Mucosa of stomach (tissue), 1 donor: ENCODE results near the gene PITHD1.
A peak's percentile ranks its signal among the peaks of the same experiment; 100 is the strongest.
"Not testable (repeated sequence)": the region's sequence is repeated elsewhere in the genome, so short reads cannot be mapped to it uniquely, and the experiment has no call there.

ENCODE experiments used
- H3K27me3 ChIP-seq: one replicate; pipeline ENCODE4 v1.7.0; 2013; ENCODE audit warnings: mild to moderate bottlenecking, low read length; ENCODE audit not compliant: control insufficient read depth, insufficient read depth
- H3K36me3 ChIP-seq: one replicate; pipeline ENCODE4 v1.7.0; 2013; ENCODE audit warnings: low read length; ENCODE audit not compliant: control insufficient read depth, insufficient read depth
- H3K4me1 ChIP-seq: one replicate; pipeline ENCODE4 v1.7.0; 2013; ENCODE audit warnings: mild to moderate bottlenecking, low read length; ENCODE audit not compliant: control insufficient read depth, insufficient read depth
- H3K4me3 ChIP-seq: one replicate; pipeline ENCODE4 v1.7.0; 2013; ENCODE audit warnings: low read length
- H3K9ac ChIP-seq: one replicate; pipeline ENCODE4 v1.7.0; 2013; ENCODE audit warnings: mild to moderate bottlenecking, low read length, moderate library complexity
- H3K9me3 ChIP-seq: one replicate; pipeline ENCODE4 v1.7.0; 2013; ENCODE audit warnings: mild to moderate bottlenecking, low read length, moderate library complexity; ENCODE audit not compliant: control insufficient read depth
- donor health status: Pancreatic carcinoma.

The PITHD1 gene

GRCh38 chr1:23783141-23783540 is 4.9 kb downstream of the PITHD1 start:
- H3K9me3 ChIP-seq, H3K36me3 ChIP-seq, H3K4me3 ChIP-seq, H3K27me3 ChIP-seq, H3K9ac ChIP-seq: not testable (repeated sequence)
- peaks cover 11% of the 10 kb centered on the region for H3K4me1 ChIP-seq

- peaks cover 8% of the 10 kb centered on the region for H3K36me3 ChIP-seq
- H3K4me1 ChIP-seq = no peaks in the 10 kb centered on the region
- H3K9ac ChIP-seq = no peak overlapping the region
- no peaks in the 10 kb centered on the region for H3K9me3 ChIP-seq
- no peaks in the 10 kb centered on the region for H3K27me3 ChIP-seq
- no peak overlapping the region for H3K4me3 ChIP-seq
Observed at GRCh38 chr1:23784846-23785245, 6.6 kb downstream of the PITHD1 start.

GRCh38 chr1:23787701-23788100 is 9.5 kb downstream of the PITHD1 start:
- H3K9me3 ChIP-seq = no peaks in the 10 kb centered on the region
- H3K36me3 ChIP-seq = peaks cover 8% of the 10 kb centered on the region
- H3K27me3 ChIP-seq = no peaks in the 10 kb centered on the region
- no peak overlapping the region for H3K4me3 ChIP-seq
- H3K9ac ChIP-seq = no peak overlapping the region
- H3K4me1 ChIP-seq = peaks cover 14% of the 10 kb centered on the region

GRCh38 chr1:23788695-23789094 is 10.5 kb downstream of the PITHD1 start:
- H3K9me3 ChIP-seq = no peaks in the 10 kb centered on the region
- no peak overlapping the region for H3K9ac ChIP-seq
- peaks cover 23% of the 10 kb centered on the region for H3K4me1 ChIP-seq
- H3K36me3 ChIP-seq = peaks cover 8% of the 10 kb centered on the region
- H3K27me3 ChIP-seq = no peaks in the 10 kb centered on the region
- no peak overlapping the region for H3K4me3 ChIP-seq

- peaks cover 35% of the 10 kb centered on the region for H3K4me1 ChIP-seq
- no peaks in the 10 kb centered on the region for H3K27me3 ChIP-seq
- peak within 1 kb of the TSS; percentile 77 for H3K9ac ChIP-seq
- H3K9me3 ChIP-seq = no peaks in the 10 kb centered on the region
- peak within 1 kb of the TSS; percentile 85 for H3K4me3 ChIP-seq
- peaks cover 9% of the 10 kb centered on the region for H3K36me3 ChIP-seq
Observed at GRCh38 chr1:23790696-23791515, 12.7 kb downstream of the PITHD1 start, which contains the start of gene LYPLA2. Gene LYPLA2 (plus strand): TSS chr1:23791145. CDS start chr1:23792683, 1,538 bp downstream.

DNA sequence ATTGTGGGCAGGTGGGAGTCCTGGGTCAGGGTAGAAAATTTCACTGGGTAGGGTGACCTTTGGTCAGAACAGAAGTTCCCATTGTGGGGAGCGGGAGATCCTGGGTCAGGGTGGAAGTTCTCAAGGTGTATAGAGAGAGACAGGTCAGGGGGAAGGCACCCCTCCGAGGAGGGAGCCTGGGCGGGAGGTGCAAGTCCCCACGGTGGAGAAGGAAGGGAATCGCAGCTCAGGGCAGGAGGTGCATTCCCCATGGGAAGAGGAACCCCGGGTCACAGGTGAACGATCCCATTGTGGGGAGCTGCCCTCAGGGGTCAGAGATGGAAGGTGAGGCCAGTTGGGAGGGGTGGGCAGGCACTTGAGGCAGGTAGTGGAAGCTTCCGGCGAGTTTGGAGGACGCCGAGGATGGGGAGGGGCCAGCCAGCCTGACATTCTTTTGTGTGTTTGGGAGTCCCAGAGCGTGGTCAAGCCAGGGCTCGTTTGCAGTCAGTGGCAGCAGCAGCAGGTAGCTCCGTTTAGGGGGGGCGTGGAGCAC is 13.4 kb downstream of the PITHD1 start:
- Histone ChIP-seq H3K4me3 (peak overlapping the region; percentile 85), H3K4me1 (peaks cover 41% of the 10 kb centered on the region), H3K27me3 (no peaks in the 10 kb centered on the region), H3K9me3 (no peaks in the 10 kb centered on the region), H3K36me3 (peaks cover 11% of the 10 kb centered on the region), H3K9ac (peak overlapping the region; percentile 77)

DNA sequence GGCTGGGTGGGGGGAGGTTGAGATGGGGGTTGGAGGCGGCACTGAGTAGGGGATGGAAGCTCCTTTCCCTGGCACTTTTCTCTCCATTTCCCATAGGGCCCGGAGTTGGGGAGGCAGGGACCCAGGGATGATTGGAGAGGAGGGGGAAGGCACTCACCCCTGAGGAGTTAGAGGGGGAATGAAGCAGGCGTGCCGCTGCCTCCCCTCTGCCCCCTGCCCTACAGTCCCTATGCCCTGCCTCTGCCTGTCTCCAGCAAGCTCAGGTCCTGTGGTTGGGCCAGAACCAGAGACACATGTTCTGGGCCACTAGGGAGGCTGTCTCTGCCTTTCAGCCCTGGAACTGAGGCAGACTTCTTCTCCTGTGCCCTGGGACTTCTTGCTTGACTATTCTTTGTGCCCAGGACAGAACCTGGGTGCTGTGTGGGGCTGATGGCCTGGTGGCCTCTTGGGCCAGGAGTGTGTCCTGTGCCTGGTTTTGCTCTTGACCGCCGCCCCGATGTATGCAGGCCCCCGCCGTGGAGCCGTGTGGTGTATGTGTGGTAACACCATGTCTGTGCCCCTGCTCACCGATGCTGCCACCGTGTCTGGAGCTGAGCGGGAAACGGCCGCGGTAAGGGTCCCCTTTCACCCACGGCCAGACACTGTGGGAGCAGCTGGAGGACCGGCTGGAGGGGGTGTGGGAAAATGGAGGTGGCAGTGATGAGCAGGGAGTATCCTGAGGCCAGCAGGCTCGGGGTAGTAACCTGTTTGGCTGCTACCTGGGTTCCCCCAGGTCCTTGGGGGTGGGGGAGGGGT is 14.1 kb downstream of the PITHD1 start:
- peaks cover 48% of the 10 kb centered on the region for H3K4me1 ChIP-seq
- H3K36me3 ChIP-seq = peaks cover 18% of the 10 kb centered on the region
- H3K9me3 ChIP-seq = no peaks in the 10 kb centered on the region
- H3K4me3 ChIP-seq = no peak overlapping the region
- H3K9ac ChIP-seq = peak overlapping the region; percentile 77
- no peaks in the 10 kb centered on the region for H3K27me3 ChIP-seq

DNA sequence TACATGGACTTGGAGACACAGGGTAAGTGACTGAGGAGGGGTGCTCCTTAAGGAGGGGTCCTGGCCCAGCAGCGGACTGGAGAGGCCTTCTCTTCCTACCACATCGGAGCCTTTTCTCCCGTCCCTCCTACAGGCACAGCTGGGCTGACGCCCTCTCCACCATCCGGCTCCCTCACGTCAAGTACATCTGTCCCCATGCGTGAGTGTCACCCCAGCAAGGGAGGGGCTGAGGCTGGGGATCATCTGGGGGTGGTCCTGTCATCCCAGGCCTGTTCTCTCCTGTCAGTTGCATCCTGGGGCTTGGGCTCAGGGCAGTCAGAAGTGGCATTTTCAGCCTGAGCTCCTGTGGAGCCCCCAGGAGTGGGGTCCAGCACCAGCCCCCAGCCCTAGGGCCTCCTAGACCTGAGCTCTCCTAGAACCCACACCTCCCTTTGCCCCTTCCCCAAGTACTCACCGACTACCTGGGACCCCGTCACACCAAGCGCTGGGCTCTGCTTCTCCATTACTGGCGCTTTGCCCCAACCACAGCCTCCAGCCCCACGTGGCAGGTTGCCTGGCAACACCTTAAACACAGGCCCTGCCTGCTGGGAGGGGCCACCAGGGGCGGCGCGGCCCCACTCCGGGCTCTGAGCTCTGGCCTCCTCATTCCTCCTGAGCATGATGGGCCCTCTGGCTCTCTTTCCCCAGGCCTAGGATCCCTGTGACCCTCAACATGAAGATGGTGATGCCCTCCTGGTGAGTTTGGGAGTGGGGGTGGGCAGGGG is 15.0 kb downstream of the PITHD1 start:
- Histone ChIP-seq H3K9ac (peak overlapping the region; percentile 48), H3K9me3 (no peaks in the 10 kb centered on the region), H3K4me3 (no peak overlapping the region), H3K27me3 (no peaks in the 10 kb centered on the region), H3K36me3 (peaks cover 21% of the 10 kb centered on the region), H3K4me1 (peaks cover 57% of the 10 kb centered on the region)

DNA sequence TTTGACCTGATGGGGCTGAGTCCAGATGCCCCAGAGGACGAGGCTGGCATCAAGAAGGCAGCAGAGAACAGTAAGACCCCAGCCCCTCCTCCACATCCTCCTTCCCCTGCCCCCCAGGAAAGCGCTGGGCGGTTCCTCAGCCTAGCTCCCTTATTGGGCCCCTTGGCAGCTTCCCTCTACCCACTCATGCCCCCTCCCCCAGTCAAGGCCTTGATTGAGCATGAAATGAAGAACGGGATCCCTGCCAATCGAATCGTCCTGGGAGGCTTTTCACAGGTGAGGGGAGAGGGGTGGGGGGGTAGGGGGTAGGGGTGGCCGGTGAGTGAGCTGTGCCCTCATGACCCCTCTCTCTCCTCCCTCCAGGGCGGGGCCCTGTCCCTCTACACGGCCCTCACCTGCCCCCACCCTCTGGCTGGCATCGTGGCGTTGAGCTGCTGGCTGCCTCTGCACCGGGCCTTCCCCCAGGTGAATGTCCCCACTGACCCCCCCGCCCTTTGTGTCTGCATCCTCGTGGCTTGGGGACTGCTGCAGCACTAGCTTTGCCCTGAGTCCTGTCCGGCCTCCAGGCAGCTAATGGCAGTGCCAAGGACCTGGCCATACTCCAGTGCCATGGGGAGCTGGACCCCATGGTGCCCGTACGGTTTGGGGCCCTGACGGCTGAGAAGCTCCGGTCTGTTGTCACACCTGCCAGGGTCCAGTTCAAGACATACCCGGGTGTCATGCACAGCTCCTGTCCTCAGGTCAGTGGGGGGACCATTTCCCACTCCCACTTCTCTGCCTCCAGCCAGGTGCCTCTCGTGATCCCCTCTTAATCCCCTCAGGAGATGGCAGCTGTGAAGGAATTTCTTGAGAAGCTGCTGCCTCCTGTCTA is 15.9 kb downstream of the PITHD1 start:
- H3K4me3 ChIP-seq = no peak overlapping the region
- H3K4me1 ChIP-seq = peaks cover 66% of the 10 kb centered on the region
- H3K9me3 ChIP-seq = no peaks in the 10 kb centered on the region
- peak overlapping the region; percentile 48 for H3K9ac ChIP-seq
- H3K36me3 ChIP-seq = peaks cover 21% of the 10 kb centered on the region
- no peaks in the 10 kb centered on the region for H3K27me3 ChIP-seq

- peaks cover 68% of the 10 kb centered on the region for H3K4me1 ChIP-seq
- H3K36me3 ChIP-seq = peaks cover 21% of the 10 kb centered on the region
- not testable (repeated sequence) for H3K9me3 ChIP-seq, H3K27me3 ChIP-seq, H3K9ac ChIP-seq, H3K4me3 ChIP-seq
Observed at GRCh38 chr1:23794732-23795182, 16.5 kb downstream of the PITHD1 start.
